GM18519 (cell line): ENCODE data around the gene FARP2.
"Not testable (repeated sequence)": the region's sequence is repeated elsewhere in the genome, so short reads cannot be mapped to it uniquely, and the experiment has no call there.

Experiments used
- ATAC-seq: cut with Tn5 transposase; IDR thresholded peaks from one replicate; pipeline ENCODE4 v1.9.1; 2021; ENCODE audit warnings: mild to moderate bottlenecking, moderate library complexity; ENCODE audit not compliant: unreplicated experiment, low FRiP score

Gene FARP2

GRCh38 chr2:241500016-241500415, 143.9 kb downstream of the FARP2 start:
- ATAC-seq: no peak

GRCh38 chr2:241500431-241500975, 144.4 kb downstream of the FARP2 start:
- no peak for ATAC-seq

DNA sequence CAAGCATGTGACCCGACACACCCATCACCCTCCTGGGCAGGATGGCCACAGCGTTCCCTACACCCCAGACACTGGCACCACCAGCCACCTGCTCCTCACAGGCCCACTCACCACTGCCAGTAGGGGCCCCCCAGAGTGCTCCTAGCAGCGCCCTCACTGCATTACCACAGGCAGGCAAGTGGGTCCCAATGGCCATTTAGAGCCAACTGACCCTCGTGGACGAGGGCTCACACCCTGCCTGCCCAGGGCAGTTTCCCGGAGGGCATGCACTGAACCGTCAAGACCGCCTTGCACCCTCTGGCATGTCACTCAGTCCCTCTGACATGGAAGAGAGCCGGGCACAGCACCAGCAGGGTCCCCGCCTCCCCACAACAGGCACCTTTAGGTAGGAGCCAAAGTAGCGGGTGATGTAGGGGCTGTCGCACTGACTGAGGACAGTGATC, 145.0 kb downstream of the FARP2 start:
- no peak for ATAC-seq

- no peak for ATAC-seq
Observed at GRCh38 chr2:241501551-241501950, 145.5 kb downstream of the FARP2 start.

DNA sequence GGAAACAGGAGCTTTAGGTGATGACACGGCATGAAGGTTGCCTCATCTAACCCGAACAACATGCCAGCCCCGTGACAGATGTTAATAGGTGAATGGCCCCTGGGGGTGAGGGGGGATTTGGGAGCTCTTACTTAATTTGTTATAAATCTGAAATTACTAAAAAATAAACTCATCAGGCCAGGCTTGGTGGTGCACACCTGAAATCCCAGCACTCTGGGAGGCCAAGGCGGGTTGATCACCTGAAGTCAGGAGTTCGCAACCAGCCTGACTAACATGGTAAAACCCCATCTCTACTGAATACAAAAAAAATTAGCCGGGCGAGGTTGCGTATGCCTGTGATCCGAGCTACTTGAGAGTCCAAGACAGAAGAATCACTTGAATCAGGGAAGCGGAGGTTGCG, 146.2 kb downstream of the FARP2 start:
- no peak for ATAC-seq

DNA sequence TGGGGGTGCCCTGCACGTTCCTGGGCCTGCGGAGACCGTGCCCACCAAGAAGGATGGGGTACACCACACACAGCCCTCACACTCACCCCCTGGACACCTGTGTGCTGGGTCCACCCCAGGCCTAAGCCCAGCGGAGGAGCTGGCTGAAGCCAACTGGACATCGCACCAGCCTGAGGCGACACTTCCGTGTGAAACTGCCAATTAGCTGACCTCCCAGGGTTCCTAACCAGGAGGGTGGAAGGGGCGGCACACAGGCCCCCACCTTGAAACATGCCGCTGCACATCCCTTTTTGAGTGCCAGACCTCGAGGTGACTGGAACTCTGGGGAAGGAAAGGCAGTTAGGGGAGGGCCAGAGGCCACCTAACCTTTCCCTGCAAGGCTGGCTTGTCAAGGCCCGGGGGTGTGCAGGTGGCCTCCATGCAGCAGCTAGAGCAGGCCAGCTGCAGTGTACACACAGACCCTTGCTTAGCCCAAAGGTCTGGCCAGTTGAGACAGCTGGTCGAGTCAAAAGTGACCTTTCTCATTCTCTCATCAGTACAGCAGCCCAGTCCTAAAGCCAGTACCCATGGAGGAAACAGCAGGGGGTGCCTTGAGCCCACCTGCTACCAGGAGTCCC, 147.8 kb downstream of the FARP2 start:
- ATAC-seq: no peak

GRCh38 chr2:241505086-241505780, 149.1 kb downstream of the FARP2 start:
- ATAC-seq: no peak

DNA sequence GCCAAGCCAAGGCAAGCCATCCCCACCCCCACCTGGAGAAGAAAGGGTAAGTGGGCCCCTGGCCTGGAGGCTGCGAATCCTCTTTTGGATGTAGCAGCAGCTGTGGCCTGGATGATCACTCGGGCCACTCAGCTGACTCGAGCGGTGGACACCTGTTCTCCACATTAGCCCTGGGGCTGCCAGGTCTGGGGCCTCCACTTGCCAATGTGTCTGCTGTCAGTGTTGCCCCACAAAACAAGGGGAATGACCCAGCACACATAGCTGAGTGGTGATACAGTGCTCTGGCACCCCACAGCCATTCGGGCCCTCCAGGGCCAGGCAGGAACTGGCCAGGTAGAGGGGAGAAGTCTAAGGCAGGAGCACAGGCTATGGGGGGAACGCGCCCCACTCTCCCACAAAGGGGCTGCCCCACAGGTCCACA, 149.7 kb downstream of the FARP2 start:
- ATAC-seq: no peak

DNA sequence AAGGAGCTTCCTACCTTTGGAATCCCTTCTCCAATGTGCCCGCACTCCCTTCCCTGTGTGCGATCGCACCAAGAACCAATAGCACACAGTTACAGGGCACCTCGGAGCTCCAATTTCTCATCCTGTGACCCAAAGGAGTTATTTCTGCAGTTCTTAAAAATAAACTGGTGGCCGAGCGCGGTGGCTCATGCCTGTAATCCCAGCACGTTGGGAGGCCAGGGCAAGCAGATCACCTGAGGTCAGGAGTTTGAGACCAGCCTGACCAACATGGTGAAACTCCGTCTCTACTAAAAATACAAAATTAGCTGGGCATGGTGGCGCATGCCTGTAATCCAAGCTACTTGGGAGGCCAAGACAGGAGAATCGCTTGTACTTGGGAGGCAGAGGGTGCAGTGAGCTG, 150.2 kb downstream of the FARP2 start:
- not testable (repeated sequence) for ATAC-seq

GRCh38 chr2:241506793-241507429, 150.8 kb downstream of the FARP2 start:
- ATAC-seq: no peak

GRCh38 chr2:241507430-241508239, 151.6 kb downstream of the FARP2 start:
- ATAC-seq: peak; percentile 5

GRCh38 chr2:241508240-241509154, 152.4 kb downstream of the FARP2 start, which contains the start of gene STK25:
Gene STK25 (minus strand): TSS chr2:241508584. CDS start chr2:241508035, 549 bp downstream.
- peak; percentile 82 for ATAC-seq

DNA sequence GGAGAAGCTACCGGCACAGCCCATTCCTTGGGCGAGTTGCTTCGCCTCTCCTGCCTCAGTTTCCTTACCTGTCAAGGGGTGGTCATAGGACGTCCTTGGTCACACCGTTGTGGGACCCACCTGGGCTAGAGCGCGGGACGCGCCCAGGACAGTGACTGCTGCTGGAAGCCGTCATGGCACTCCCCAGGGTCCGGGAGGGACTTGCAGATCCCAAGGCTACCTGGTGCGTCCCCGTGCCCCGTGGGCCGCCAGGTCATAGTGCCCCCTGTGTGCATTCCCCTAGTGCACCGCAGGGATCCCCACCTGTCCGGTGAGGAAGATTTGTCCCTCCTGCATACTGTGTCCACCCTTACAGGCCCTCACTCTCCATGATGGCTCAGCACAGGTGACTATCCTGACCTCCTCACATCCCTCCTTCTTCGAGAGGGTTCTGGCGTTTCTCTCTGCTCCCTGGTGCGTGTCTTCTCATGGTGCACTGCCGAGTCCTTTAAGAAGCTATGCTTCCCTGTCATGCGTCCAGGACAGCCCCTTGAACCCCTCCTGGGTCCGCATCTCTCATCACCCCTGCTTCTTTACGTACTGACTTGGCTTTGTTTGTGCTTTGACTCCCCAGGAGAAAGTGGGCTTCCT, 153.2 kb downstream of the FARP2 start:
- no peak for ATAC-seq

DNA sequence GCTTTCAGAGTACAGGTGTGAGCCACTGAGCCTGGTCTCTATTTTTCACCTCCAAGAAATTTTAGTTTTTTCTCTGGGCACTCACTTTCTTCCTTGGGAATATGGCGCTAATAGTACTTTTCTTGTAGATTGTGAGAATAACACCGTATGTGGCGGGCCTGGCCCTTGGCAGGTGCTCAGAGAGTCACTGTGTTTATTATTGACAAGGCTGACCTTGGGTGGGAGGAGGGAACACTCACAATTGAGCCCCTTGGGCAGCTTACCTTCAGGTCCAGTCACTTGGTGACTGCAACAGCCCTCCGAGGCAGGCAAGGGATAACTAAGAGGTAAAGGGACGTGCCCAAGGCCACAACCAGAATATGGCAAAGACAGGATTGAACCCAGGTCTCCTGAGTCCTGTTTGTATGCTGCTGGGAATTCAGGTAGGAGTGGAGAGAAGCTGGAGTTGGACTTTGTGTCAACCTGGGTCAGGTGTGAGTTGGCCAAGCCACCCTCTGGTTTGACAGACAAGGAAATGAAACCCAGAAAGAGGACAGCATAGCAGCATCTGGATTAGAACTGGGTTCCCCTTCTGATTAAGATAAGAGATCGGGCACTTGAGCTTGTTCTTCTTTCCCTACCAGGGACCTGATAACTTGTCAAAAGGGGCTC, 155.1 kb downstream of the FARP2 start:
- ATAC-seq: no peak

GRCh38 chr2:241514553-241514952, 158.5 kb downstream of the FARP2 start:
- ATAC-seq: no peak

DNA sequence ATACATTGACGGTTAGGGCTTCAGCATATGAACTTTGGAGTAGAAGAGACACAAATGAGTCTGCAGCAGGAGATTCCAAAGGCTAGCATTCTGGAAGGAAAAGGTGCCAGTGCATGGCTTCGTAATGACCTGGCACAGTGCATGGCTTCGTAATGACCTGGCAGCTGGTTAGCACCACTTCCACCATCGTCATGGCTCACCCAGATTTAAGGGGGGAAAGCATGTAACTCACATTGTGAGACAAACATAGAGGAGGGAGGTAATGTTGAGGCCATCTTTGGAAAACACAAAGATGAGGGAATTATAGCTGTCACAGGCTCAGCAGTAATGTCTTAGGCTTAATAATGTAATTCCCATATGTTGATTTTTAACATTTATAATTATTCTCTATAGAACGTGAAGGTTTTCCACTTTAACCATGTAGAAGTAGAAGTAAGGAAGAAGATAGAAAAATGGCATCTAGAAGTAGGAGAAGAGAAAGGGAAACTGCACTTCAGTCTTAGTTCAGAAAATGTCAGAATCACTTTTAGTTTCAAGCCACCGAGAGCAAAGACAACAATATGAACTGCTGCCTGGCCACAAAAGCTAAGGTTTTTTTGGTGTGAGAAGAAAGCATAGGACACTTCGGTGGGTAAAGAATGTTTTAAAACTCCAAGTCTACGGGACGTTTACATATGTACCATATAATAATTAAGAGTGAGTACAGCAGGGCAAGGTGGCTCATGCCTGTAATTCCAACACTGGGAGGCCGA, 159.1 kb downstream of the FARP2 start:
- no peak for ATAC-seq

DNA sequence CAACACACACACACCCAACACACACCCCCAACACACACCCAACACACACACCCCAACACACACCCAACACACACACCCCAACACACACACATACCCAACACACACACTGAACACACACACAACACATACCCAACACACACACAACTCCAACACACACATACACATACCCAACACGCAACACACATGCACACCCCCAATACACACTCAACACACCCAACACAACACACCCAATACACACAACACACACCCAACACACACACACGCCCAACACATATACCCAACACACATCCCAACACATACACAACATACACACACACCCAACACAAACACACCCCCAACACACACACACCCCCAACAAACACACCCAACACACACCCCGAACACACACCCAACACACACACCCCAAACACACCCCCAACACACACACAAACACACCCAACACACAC, 160.5 kb downstream of the FARP2 start:
- no peak for ATAC-seq

DNA sequence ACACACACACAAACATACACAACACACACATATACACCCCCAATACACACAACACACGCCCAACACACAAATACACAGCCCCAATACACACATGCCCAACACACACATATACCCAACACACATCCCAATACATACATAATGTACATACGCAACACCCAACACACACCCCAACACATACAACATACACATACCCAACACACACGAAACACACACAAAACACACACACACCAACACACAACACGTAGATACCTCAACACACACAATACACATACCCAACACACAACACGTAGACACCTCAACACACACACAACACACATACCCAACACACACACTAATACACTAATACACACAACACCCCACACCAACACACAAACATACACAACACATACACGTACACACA, 161.2 kb downstream of the FARP2 start:
- no peak for ATAC-seq
